Upper lobe of left lung (tissue), 4 donors: Measurements from ENCODE around the gene PSMB7.

Source experiments
- EP300 ChIP-seq, 4 donors: sonication (generic); formaldehyde crosslinking; IDR thresholded peaks; one replicate each; pipeline ENCODE4 v1.5.1; 2017; ENCODE audit warnings: antibody characterized with exemption in 4 of 4, control low read depth in 2 of 4
- POLR2A ChIP-seq, 4 donors: fragments of 450-650 bp; IDR thresholded peaks; one replicate each; pipeline ENCODE4 v1.5.1; 2016 to 2017; ENCODE audit warnings: antibody characterized with exemption in 4 of 4, mild to moderate bottlenecking in 2 of 4
- POLR2AphosphoS5 ChIP-seq, 2 donors: sonication (generic); formaldehyde crosslinking; IDR thresholded peaks; one replicate each; pipeline ENCODE4 v1.5.1; 2017; ENCODE audit warnings: antibody characterized with exemption in 2 of 2
- TF ChIP-seq, protein P1 (sequence below), 6 experiments: fragments of 450-650 bp in 4 of 6; fragments of 200-600 bp in 2 of 6; sonication (generic) in 2 of 6; IDR thresholded peaks; one replicate each; pipeline ENCODE4 v1.5.1; 2016 to 2019; ENCODE audit warnings: antibody characterized with exemption in 6 of 6

DNA sequence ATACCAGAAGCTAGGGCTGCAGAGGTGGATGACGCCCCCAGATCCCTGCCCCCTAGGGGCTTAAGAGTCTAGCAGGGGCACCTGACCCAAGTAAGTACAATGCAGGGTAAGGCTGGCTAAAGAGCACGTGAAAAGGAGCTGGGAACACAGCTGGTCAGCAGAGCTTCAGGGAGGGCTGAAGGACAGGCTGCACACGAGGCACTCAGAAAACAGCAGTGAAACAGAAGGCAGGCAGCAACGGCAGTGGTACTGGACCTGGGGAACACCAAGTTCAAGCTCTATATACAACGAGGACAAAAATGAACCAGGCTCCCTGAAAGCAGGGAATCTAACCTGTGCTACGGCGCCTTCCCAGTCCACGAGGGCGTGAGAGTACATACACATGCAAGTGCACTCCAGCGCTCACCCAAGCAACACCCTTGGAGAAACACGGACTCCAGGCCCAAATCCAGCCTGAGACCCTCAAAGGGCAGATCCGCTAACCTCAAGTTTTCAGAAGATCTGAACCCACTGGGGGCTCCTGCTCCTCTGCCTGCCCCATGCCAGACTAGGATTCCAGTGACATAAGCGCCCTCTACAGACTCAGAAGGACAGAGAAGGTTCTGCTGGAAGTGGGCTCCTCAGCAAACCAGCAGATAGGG lies 57.4 kb downstream of the PSMB7 start:
- TF ChIP-seq, protein P1, sequence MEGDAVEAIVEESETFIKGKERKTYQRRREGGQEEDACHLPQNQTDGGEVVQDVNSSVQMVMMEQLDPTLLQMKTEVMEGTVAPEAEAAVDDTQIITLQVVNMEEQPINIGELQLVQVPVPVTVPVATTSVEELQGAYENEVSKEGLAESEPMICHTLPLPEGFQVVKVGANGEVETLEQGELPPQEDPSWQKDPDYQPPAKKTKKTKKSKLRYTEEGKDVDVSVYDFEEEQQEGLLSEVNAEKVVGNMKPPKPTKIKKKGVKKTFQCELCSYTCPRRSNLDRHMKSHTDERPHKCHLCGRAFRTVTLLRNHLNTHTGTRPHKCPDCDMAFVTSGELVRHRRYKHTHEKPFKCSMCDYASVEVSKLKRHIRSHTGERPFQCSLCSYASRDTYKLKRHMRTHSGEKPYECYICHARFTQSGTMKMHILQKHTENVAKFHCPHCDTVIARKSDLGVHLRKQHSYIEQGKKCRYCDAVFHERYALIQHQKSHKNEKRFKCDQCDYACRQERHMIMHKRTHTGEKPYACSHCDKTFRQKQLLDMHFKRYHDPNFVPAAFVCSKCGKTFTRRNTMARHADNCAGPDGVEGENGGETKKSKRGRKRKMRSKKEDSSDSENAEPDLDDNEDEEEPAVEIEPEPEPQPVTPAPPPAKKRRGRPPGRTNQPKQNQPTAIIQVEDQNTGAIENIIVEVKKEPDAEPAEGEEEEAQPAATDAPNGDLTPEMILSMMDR (IDR thresholded peaks at IDR 0.05): no peak
- no peak for TF ChIP-seq POLR2AphosphoS5 (IDR thresholded peaks at IDR 0.05)
- TF ChIP-seq POLR2A (IDR thresholded peaks at IDR 0.05): no peak
- TF ChIP-seq EP300 (IDR thresholded peaks at IDR 0.05): no peak
